ENCODE measurements around the gene ARFIP2. TPM values are rescaled to one million over a fixed set of nuclear protein-coding genes. Genes with fewer than 3 reads are reported as not detected.

ARFIP2 gene
- total and polyA plus RNA-seq, 2 donors (not counting 3 experiments of a cell fraction or from before 2014, with no cell fraction given), result 48.4 to 62.9 TPM

- Histone ChIP-seq H3K9me1 (replicated peaks; ENCODE audit: control insufficient read depth, extremely low read depth, insufficient read depth, low read length) (no peaks in the 10 kb centered on the region), H3K79me2 (ENCODE audit: control insufficient read depth, insufficient read depth, low read length) (peaks cover 6% of the 10 kb centered on the region), H2AFZ (ENCODE audit: low read depth, low read length) (peak overlapping the region; percentile 71), H3K9ac (replicated peaks; ENCODE audit: extremely low read depth, insufficient read depth, low read length) (no peak overlapping the region), H3K36me3 (ENCODE audit: control insufficient read depth in 2 of 2, extremely low read depth in 1 of 2, insufficient read depth in 2 of 2, low read length in 2 of 2) (peaks cover 0 to 4% of the 10 kb centered on the region in 2 experiments), H3K4me3 (replicated peaks in 1 of 3; ENCODE audit: insufficient read depth in 1 of 3, low read depth in 1 of 3, low read length in 3 of 3) (no peak overlapping the region), H4K20me1 (replicated peaks; ENCODE audit: control insufficient read depth, extremely low read depth, insufficient read depth, low read length) (no peaks in the 10 kb centered on the region), H3K4me2 (ENCODE audit: insufficient read depth, low read length) (peak overlapping the region; percentile 13), H3K27ac (ENCODE audit: insufficient read depth, low read depth, low read length) (no peak overlapping the region), H3K9me3 (replicated peaks; ENCODE audit: control insufficient read depth, insufficient read depth, low read length) (no peaks in the 10 kb centered on the region), H3K27me3 (ENCODE audit: control insufficient read depth in 2 of 2, insufficient read depth in 2 of 2, low read length in 2 of 2) (no peaks in the 10 kb centered on the region), H3K4me1 (ENCODE audit: control insufficient read depth, extremely low read depth, insufficient read depth, low read length) (peaks cover 20% of the 10 kb centered on the region)
- dilution Hi-C loops (cut with MboI; ENCODE audit: extremely low pct_ligation_motif_present, low sequenced_read_pairs) (no loop called here), intact Hi-C loops (cut with micrococcal nuclease) (loop anchor here (1.0 kb wide), 1 partner anchor 79 kb away; the partner anchor contains the start of gene SMPD1)
- ChIA-PET CTCF (interaction anchor here (0.8 to 1.8 kb wide), 12 partner anchors 12 to 237 kb away, joined by 3 to 16 read pairs (median 5); partner anchors contain the start of genes APBB1, ARFIP2, MRPL17 and SMPD1), POLR2A (interaction anchor here (1.1 to 1.2 kb wide), 2 partner anchors 12 to 50 kb away, joined by 5 to 8 read pairs; partner anchors contain the start of genes APBB1, ARFIP2 and TIMM10B)
- TF ChIP-seq GATA2 (IDR thresholded peaks at IDR 0.05; ENCODE audit: insufficient read depth, insufficient read length, low read depth, low read length) (no peak), FOS (IDR thresholded peaks at IDR 0.05; ENCODE audit: borderline replicate concordance, insufficient read depth, low read length) (no peak), POLR2A (IDR thresholded peaks at IDR 0.05; ENCODE audit: low read depth, low read length) (no peak), MYC (IDR thresholded peaks at IDR 0.05; ENCODE audit: low read depth, low read length) (no peak), CTCF (IDR thresholded peaks at IDR 0.05; ENCODE audit: extremely low read depth in 1 of 2, insufficient read depth in 1 of 2, low read depth in 1 of 2, low read length in 2 of 2) (no peak), EZH2 (IDR thresholded peaks at IDR 0.05; ENCODE audit: borderline replicate concordance, low read depth, low read length, severe bottlenecking) (no peak)
- BruUV-seq (replicated peaks), result no TSS peak
- no peak for FAIRE-seq
- no peak for DNase-seq (ENCODE audit: low read depth, low spot score)
Measured at GRCh38 chr11:6469599-6469998, 11.5 kb downstream of the ARFIP2 start.
